HG02678 (cell line): Measurements from ENCODE around the gene YTHDC1.
A peak's percentile ranks its signal among the peaks of the same experiment; 100 is the strongest.

Source experiments
- ATAC-seq: cut with Tn5 transposase; IDR thresholded peaks from one replicate; pipeline ENCODE4 v1.9.1; 2021; ENCODE audit warnings: mild to moderate bottlenecking, moderate library complexity; ENCODE audit not compliant: unreplicated experiment

The YTHDC1 gene

DNA sequence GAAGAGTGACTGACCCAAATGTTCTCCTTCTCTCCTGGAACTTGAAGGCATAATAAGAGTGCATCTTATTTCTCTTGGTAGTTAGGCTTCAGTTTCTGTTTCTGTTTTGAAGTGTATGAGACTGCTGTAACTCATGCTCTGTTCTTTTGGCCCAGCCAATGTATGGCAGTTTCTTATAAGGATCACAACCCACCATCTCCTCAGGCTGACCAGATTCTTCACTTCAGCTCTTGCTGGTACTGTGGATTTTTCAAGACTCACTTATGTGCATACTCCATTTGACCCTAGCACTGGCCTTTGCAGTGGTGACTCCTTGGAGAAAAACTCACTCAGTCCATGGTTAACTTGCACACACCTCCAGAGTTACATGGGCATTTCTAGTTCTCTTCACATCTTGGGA, 9.6 kb upstream of the YTHDC1 start:
- peak; percentile 89 for ATAC-seq

DNA sequence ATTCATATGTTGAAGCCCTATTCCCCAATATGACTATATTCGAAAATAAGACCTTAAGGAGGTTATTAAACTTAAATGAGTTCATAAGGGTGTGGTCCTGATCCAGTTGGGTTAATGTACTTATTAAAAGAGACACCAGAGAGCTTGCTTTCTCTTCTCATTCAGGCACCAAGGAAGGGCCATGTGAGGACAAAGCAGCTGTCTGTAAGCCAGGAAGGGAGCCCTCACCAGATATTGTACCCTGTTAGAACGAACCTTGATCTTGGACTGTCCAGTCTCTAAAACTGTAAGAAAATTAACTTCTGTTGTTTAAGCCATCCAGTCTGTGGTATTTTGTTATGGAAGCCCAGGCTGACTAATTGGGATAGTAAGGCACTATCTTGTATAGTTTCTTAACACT, 9.1 kb upstream of the YTHDC1 start:
- ATAC-seq = peak; percentile 4

DNA sequence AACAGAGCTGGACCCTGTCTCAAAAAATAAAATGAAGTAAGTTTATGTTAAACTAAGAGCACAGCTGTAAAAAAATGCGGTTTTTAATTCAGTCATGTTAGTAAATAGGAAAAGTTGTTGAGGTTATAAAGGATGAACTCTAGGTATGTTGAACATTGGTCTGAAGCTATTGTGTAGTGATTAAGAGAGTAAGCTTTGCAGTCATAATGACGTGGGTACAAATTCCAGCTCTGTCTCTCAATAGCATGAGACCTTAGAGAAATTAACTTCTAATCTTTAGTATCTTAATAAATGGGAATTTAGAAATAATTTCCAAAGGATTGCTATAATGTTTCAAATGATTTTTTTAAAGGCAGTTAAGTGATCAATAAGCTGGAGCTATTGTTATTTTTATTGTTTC, 2.9 kb upstream of the YTHDC1 start:
- ATAC-seq = no peak

DNA sequence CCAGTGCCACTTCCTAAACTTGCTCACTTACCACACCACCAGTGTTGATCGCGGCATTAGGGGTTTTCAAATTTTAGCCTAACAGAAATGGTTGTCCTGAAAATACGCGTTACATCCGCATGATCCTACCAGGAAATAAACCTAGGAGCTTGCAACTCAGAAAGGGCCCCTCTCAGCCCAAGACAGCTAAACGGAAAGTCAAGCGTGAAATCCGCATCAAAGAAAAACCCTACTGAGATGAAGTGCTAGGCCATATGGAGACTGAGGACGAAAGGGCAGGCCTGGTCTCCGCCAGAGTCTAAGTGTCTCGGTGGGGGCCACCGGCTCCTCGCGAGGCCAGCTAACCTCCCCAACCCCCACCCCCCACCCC, 626 bp downstream of the YTHDC1 start:
- peak; percentile 3 for ATAC-seq

DNA sequence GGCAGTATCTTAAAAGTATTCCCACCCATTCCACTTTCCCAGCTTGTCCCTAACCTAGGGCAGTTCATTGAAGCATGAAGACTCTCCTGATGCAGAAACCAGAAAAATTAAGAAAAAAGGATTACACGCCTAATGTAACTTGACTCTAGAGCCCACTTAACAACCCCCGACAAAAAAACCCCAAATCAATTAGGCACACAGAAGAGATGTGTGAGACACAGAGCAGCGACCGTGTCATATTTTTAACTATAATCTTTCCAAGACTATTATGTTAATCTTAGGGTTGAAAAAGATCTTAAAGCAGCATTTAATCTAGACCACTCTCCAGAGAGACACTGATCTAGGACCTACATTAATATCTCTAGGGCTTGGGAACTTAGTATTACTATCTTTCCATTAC, 1.3 kb downstream of the YTHDC1 start:
- ATAC-seq = no peak

DNA sequence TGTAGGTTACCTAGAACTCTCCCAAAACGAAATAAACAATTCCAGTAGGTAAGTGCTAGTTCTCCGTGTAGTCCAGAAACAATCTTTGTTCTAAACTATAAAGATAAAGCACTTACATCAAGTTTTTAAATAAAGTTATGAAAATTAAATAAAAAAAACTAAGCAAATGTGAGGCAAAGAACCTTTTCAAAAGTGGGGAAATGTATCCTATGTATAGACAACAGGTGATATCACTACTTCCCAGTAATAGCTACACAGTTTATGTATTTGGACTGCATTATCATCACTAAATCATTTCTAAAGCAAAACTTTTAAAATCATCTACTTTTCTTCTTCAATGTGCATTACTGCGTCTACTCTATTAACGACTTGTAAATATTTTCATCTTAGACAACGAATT, 2.0 kb downstream of the YTHDC1 start:
- ATAC-seq = no peak

DNA sequence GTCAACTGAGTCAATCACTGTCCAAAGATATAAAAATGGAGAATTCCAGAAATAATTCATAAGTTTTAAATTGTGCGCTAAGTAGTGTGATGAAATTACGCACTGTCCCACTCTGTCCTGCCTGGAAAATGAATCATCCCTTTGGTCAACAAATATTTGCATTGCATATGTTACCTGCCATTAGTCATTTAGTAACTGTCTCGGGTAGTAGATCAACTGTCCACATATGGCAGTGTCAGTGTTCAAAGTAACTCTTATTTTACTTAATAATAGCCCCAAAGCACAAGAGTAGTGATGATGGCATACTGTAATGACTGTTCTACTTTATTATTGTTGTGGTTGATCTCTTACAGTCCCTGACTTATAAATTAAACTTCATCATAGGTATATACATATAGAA, 3.4 kb downstream of the YTHDC1 start:
- ATAC-seq = no peak

DNA sequence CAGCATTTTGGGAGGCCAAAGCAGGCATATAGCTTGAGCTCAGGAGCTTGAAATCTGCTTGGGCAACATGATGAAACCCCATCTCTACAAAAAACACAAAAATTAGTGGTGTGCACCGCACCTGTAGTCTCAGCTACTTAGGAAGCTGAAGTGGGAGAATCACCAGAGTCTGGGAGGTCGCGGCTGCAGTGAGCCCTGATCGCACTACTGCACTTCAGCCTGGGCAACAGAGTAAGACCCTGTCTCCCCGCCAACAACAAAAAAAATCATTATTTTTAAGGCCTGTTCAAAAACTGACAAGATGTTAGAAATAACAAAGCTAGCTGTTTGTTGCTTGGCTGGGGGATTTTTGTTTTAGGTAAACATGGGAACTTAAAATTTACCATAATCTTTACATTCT, 5.1 kb downstream of the YTHDC1 start:
- ATAC-seq = no peak

- no peak for ATAC-seq
Observed at GRCh38 chr4:68344049-68344448, 5.8 kb downstream of the YTHDC1 start.

- ATAC-seq = no peak
Observed at GRCh38 chr4:68342134-68342533, 7.8 kb downstream of the YTHDC1 start.

GRCh38 chr4:68338625-68339024, 11.3 kb downstream of the YTHDC1 start:
- ATAC-seq = no peak

DNA sequence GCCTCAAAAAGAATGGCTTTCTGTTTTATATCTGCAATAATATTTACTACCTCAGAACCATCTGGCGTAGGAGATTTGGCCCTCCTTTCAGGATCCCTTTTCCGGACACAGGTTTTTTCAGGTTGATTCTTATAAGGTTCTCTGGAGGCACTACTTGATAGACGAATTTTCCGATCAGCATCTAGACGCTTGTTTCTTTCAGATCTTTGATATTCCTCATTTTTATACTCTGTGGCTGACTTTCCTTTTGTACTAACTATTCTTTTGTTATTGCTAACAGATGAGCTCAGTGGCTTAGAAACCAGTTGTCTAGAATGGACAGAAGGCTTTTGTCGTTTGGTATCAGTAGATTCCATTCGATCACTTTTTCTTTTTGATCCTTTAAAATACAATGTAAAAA, 12.4 kb downstream of the YTHDC1 start:
- ATAC-seq = no peak

DNA sequence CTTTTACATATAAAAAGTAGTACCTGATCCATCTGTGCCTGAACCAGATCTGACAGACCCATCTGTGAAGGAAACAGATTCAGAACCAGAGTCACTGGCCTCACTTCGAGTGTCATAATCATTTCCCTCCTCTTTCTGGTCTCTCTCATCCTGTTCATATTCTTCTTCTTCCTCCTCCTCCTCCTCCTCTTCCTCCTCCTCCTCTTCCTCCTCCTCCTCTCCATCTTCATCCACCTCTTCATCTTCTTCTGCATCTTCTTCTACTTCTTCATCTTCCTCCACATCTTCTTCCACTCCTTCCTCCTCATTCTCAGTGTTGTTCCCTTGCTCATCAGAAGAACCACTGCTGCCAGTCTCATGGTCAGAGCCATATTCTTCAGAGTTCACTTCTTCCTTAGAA, 12.9 kb downstream of the YTHDC1 start:
- ATAC-seq = no peak

GRCh38 chr4:68336530-68336929, 13.4 kb downstream of the YTHDC1 start:
- ATAC-seq = no peak

GRCh38 chr4:68326141-68326540, 23.7 kb downstream of the YTHDC1 start:
- ATAC-seq = no peak

DNA sequence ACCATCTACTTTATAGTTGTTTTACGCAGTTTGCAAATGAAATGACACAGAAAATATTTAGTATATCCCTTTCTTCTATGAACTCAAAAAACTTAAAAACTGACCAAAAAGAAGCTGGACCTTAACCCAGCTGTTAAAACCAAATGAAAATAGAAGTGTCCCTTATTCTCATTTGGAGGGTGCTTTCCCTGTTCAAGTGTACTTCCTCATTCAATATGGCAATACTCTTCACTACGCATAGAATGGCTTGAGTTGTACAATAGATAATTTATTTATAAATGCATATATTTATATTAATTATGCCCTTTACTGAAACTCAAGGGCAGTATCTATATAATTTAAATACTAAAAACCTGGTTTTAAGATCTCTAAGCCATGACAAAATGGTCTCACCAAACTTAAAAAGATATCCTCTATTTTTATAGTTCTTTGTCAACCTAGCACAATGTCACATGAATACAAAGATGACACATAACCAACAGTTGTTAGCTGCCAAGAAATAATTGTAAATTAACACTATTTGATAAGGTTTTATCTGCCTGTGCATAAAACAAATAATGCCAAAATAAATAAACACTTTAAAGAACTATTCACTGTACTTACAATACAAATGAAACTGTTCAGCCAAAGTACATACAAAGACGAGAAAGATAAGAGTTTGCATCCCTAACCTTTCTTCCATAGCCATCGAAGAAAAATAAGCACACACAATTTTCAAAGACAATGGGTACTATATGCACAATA, 25.2 kb downstream of the YTHDC1 start:
- no peak for ATAC-seq

DNA sequence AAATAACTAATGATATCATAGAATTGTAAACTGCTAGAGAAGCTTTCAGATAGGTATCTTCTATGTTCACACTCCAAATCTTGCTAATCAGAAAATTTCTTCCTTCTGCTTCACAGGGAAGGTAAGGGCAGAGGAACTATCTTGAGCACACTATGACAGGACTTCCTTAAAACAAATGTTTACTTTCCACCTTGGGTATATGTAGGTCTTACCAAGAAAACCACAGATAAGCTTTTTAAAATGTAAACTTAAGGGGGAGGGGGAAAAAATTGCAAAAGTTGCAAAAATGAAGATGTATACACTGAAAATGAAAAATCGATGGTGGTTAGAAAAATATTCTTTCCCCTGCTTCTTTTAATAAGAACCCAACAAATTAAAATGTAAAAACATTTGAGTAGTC, 30.9 kb downstream of the YTHDC1 start:
- ATAC-seq = no peak

GRCh38 chr4:68316193-68316969, 33.5 kb downstream of the YTHDC1 start:
- ATAC-seq = no peak

GRCh38 chr4:68310651-68311247, 39.1 kb downstream of the YTHDC1 start:
- no peak for ATAC-seq

DNA sequence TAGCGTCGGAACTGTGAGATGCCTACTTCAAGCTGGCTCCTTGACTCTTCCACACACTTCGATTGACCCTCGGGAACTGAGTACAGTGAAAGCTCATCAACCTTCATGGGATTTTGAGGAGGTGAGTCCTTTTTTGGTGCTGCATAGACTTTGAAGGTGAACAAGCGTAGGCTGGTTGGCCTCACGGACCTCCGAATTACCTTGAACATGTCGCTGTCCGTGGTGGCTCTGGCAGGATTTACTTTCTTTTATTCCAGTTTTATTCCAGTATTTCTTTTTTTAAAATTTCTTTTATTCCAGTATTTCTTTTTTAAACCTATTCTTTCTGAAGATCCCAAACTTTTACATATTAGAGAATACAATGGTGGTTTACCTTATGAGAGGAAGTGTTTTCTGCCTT, 45.2 kb downstream of the YTHDC1 start:
- no peak for ATAC-seq

GRCh38 chr4:68299492-68300457, 50.1 kb downstream of the YTHDC1 start:
- ATAC-seq = no peak
